PFSK-1 (cell line): ENCODE data around the gene NAV3. TPM values are rescaled to one million over a fixed set of nuclear protein-coding genes. Genes with fewer than 3 reads are reported as not detected.

Experiments
- FOXP2 ChIP-seq: optimal IDR thresholded peaks from 2 replicates; pipeline ENCODE3; 2011; ENCODE audit warnings: borderline replicate concordance, control low read depth, inconsistent platforms; ENCODE audit not compliant: insufficient read depth; ENCODE audit errors: extremely low read length, extremely low read depth
- POLR2AphosphoS5 ChIP-seq: IDR thresholded peaks from 2 replicates; pipeline ENCODE4 v1.6.1; 2012; ENCODE audit warnings: low read depth, mild to moderate bottlenecking, control low read depth, low read length, moderate library complexity
- REST ChIP-seq, 2 experiments: IDR thresholded peaks; 2 replicates each; pipeline versions ENCODE4 v1.6.1 to v1.8.0; 2011 to 2012; ENCODE audit warnings: low read depth in 2 of 2, low read length in 2 of 2, control low read depth in 1 of 2, inconsistent platforms in 1 of 2, mild to moderate bottlenecking in 1 of 2, moderate library complexity in 1 of 2; ENCODE audit not compliant: insufficient read depth in 1 of 2
- SIN3A ChIP-seq: IDR thresholded peaks from 2 replicates; pipeline ENCODE4 v1.6.1; 2012; ENCODE audit warnings: mild to moderate bottlenecking, low read length, moderate library complexity, borderline replicate concordance; ENCODE audit not compliant: insufficient read depth
- TAF1 ChIP-seq: IDR thresholded peaks from 2 replicates; pipeline ENCODE4 v1.6.1; 2012; ENCODE audit warnings: low read length, control low read depth, borderline replicate concordance; ENCODE audit not compliant: insufficient read depth
- polyA plus RNA-seq: library from polyadenylated mRNA; unstranded; fragments of >200 nt; gene quantifications from one replicate; pipeline ENCODE4 v1.2.1, GENCODE V29; 2012; ENCODE audit warnings: low read depth, missing spikeins; ENCODE audit not compliant: insufficient read length

The NAV3 gene
- 7.5 TPM for polyA plus RNA-seq

- TF ChIP-seq POLR2AphosphoS5 (no peak), TAF1 (no peak)
Observed at GRCh38 chr12:77830583-77831351, at the start of gene NAV3. Gene NAV3, plus strand, starts transcription at chr12:77830894. Its CDS starts 568 bp downstream, at chr12:77831462.

GRCh38 chr12:77782034-77782433 is 48.7 kb upstream of the NAV3 start:
- TF ChIP-seq FOXP2 (no peak), REST (IDR thresholded peaks at IDR 0.05; ENCODE audit: insufficient read depth in 1 of 2, low read depth in 2 of 2, low read length in 2 of 2) (no peak), POLR2AphosphoS5 (no peak), SIN3A (no peak), TAF1 (no peak)

- no peak for TF ChIP-seq POLR2AphosphoS5
- no peak for TF ChIP-seq REST (IDR thresholded peaks at IDR 0.05; ENCODE audit: insufficient read depth in 1 of 2, low read depth in 2 of 2, low read length in 2 of 2)
- TF ChIP-seq SIN3A: no peak
- TF ChIP-seq FOXP2: no peak
- no peak for TF ChIP-seq TAF1
Observed at GRCh38 chr12:77782766-77783165, 47.9 kb upstream of the NAV3 start.

GRCh38 chr12:77785211-77785610 is 45.5 kb upstream of the NAV3 start:
- no peak for TF ChIP-seq SIN3A

- TF ChIP-seq POLR2AphosphoS5: no peak
- TF ChIP-seq REST (IDR thresholded peaks at IDR 0.05; ENCODE audit: insufficient read depth in 1 of 2, low read depth in 2 of 2, low read length in 2 of 2): no peak
- TF ChIP-seq SIN3A: no peak
- TF ChIP-seq TAF1: no peak
- no peak for TF ChIP-seq FOXP2
Observed at GRCh38 chr12:77786675-77787074, 44.0 kb upstream of the NAV3 start.

- TF ChIP-seq POLR2AphosphoS5 (no peak), TAF1 (no peak), FOXP2 (no peak), SIN3A (no peak), REST (IDR thresholded peaks at IDR 0.05; ENCODE audit: insufficient read depth in 1 of 2, low read depth in 2 of 2, low read length in 2 of 2) (no peak)
Observed at GRCh38 chr12:77788231-77789168, 42.2 kb upstream of the NAV3 start.
